Measurements from ENCODE around the gene ETV5. TPM values are rescaled to one million over a fixed set of nuclear protein-coding genes. Genes with fewer than 3 reads are reported as not detected.
A peak's percentile ranks its signal among the peaks of the same experiment; 100 is the strongest.

The ETV5 gene
- total and polyA plus RNA-seq, 10 of the 15 experiments (the other 5 are each of a cell fraction or from before 2014, with no cell fraction given), result 5.0 to 18.4 (median 7.4) TPM

DNA sequence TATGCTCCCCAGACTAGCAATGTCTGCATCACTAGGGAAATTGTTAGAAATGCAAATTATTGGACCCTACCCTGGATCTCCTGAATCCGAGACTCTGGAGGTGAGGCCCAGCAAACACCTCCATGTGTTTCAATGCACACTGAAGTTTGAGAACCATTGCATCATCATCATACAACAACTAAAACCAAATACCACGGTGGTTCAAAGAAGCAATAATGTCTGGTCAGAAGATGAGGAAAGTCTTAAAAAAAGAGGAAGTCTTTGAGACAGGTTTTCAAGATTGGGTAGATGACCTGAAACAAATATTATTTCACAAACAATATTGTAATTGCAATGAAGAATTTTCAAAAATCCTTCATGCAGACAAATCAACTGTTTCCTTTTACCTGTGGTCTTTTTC, 110.8 kb downstream of the ETV5 start:
- H3K36me3 ChIP-seq (ENCODE audit: control insufficient read depth in 2 of 2, insufficient read depth in 2 of 2, low read length in 1 of 2), result no peaks in the 10 kb centered on the region
- H4K20me1 ChIP-seq (ENCODE audit: control insufficient read depth, insufficient read depth), result no peaks in the 10 kb centered on the region
- ChIA-PET POLR2A (no interaction called here), SMC1A (ENCODE audit: uncharacterized antibody, unreplicated experiment) (no interaction called here), CTCF (no interaction called here), RAD21 (ENCODE audit: unreplicated experiment) (interaction anchor here (1.6 kb wide), 1 partner anchor 264 kb away, joined by 3 read pairs; no protein-coding TSS in a partner anchor)
- no peaks in the 10 kb centered on the region; the same call in 1 of the 2 replicates for H3K4me1 ChIP-seq (ENCODE audit: control insufficient read depth, insufficient read depth, low read length)
- DNase-seq (ENCODE audit: low read depth, low spot score) (no peak), ATAC-seq (no peak; the same call in 2 of the 3 replicates), FAIRE-seq (no peak)
- 3% methylated on average over 2 of the region's 2 CpGs for WGBS (ENCODE audit: insufficient coverage, insufficient replicate concordance, low lambda C conversion rate, missing lambda C conversion rate)
- no peak overlapping the region for H2AFZ ChIP-seq (ENCODE audit: control insufficient read depth, low read depth, low read length)
- no peak overlapping the region for H3K9ac ChIP-seq (ENCODE audit: control insufficient read depth, insufficient read depth, low read length)
- H3K4me2 ChIP-seq (ENCODE audit: control insufficient read depth, insufficient read depth), result no peak overlapping the region
- no peak overlapping the region for H3K27ac ChIP-seq (ENCODE audit: control insufficient read depth, insufficient read depth)
- H3K4me3 ChIP-seq, result no peak overlapping the region
- H3K27me3 ChIP-seq (replicated peaks in 1 of 2; ENCODE audit: control insufficient read depth in 2 of 2, insufficient read depth in 2 of 2, low read length in 1 of 2), result no peaks in the 10 kb centered on the region; a peak in 1 of 4 replicates
- no peaks in the 10 kb centered on the region for H3K9me3 ChIP-seq (replicated peaks; ENCODE audit: control insufficient read depth, insufficient read depth, low read length)
- in situ Hi-C loops (cut with MboI), result no loop called here
- peak; percentile 84 for TF ChIP-seq SPI1 (IDR thresholded peaks at IDR 0.05; ENCODE audit: borderline replicate concordance, insufficient read depth, low read depth, low read length)
- peak; percentile 48 for TF ChIP-seq RUNX3 (IDR thresholded peaks at IDR 0.05; ENCODE audit: low read length)
- TF ChIP-seq SUPT20H (IDR thresholded peaks at IDR 0.05; ENCODE audit: borderline replicate concordance, control insufficient read depth, low read depth, low read length), result no peak
- no peak for TF ChIP-seq HCFC1 (IDR thresholded peaks at IDR 0.05; ENCODE audit: low read length)
- no peak for TF ChIP-seq CHD4 (IDR thresholded peaks at IDR 0.05)
- BruUV-seq (replicated peaks), result no TSS peak
- intact Hi-C loops (cut with micrococcal nuclease; ENCODE audit: unreplicated experiment), result no loop called here
- no peaks in the 10 kb centered on the region for H3K79me2 ChIP-seq (ENCODE audit: control insufficient read depth, insufficient read depth, low read length)

DNA sequence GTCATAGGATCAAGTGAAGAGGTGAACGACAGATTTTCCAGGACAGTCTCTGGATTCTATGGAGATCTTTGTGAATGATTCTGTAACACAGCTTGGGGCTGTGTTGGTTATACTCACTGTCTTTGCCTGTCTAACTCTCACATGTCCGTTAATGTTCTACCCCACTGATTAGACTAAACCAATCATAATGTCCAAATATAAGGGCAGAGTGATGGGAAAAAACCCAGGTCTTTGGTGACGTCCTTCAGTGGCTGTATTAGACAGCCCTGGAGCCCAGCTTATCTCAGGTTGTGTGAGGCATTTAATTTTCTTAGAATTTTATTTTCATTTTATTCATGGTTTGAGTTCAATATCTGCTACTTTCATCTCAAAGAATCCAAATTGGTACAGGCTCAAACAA, 111.8 kb downstream of the ETV5 start:
- Histone ChIP-seq H3K4me1 (ENCODE audit: control insufficient read depth, insufficient read depth, low read length) (no peaks in the 10 kb centered on the region), H3K4me2 (ENCODE audit: control insufficient read depth, insufficient read depth) (no peak overlapping the region), H3K79me2 (ENCODE audit: control insufficient read depth, insufficient read depth, low read length) (no peaks in the 10 kb centered on the region), H2AFZ (ENCODE audit: control insufficient read depth, low read depth, low read length) (no peak overlapping the region), H3K27me3 (replicated peaks in 1 of 2; ENCODE audit: control insufficient read depth in 2 of 2, insufficient read depth in 2 of 2, low read length in 1 of 2) (no peaks in the 10 kb centered on the region; a peak in 1 of 4 replicates), H3K4me3 (no peak overlapping the region), H3K9me3 (replicated peaks; ENCODE audit: control insufficient read depth, insufficient read depth, low read length) (no peaks in the 10 kb centered on the region), H4K20me1 (ENCODE audit: control insufficient read depth, insufficient read depth) (no peaks in the 10 kb centered on the region), H3K9ac (ENCODE audit: control insufficient read depth, insufficient read depth, low read length) (no peak overlapping the region), H3K36me3 (ENCODE audit: control insufficient read depth in 2 of 2, insufficient read depth in 2 of 2, low read length in 1 of 2) (no peaks in the 10 kb centered on the region), H3K27ac (ENCODE audit: control insufficient read depth, insufficient read depth) (no peak overlapping the region)
- in situ Hi-C loops (cut with MboI), result no loop called here
- FAIRE-seq (no peak), DNase-seq (ENCODE audit: low read depth, low spot score) (no peak), ATAC-seq (no peak)
- no TSS peak for BruUV-seq (replicated peaks)
- ChIA-PET CTCF (interaction anchor here (1.0 to 2.3 kb wide), 3 partner anchors 10 to 245 kb away, joined by 4 to 7 read pairs (median 6); no protein-coding TSS in a partner anchor), RAD21 (ENCODE audit: unreplicated experiment) (interaction anchor here (1.6 kb wide), 1 partner anchor 265 kb away, joined by 3 read pairs; no protein-coding TSS in a partner anchor), SMC1A (ENCODE audit: uncharacterized antibody, unreplicated experiment) (interaction anchor here (1.4 kb wide), 1 partner anchor 16 kb away, joined by 3 read pairs; no protein-coding TSS in a partner anchor), POLR2A (no interaction called here)
- 14% methylated on average over 3 of the region's 3 CpGs for WGBS (ENCODE audit: insufficient coverage, insufficient replicate concordance, low lambda C conversion rate, missing lambda C conversion rate)
- intact Hi-C loops (cut with micrococcal nuclease; ENCODE audit: unreplicated experiment), result no loop called here
- TF ChIP-seq ZNF622 (IDR thresholded peaks at IDR 0.05) (no peak), SREBF2 (IDR thresholded peaks at IDR 0.05; ENCODE audit: low read length) (no peak), SUPT20H (IDR thresholded peaks at IDR 0.05; ENCODE audit: borderline replicate concordance, control insufficient read depth, low read depth, low read length) (no peak), POU2F2 (IDR thresholded peaks at IDR 0.05; ENCODE audit: borderline replicate concordance, low read depth, low read length) (no peak), ETV6 (conservative IDR thresholded peaks at IDR 0.05 in 1 of 2, IDR thresholded peaks at IDR 0.05 in 1 of 2; ENCODE audit: borderline replicate concordance in 1 of 2, low read depth in 1 of 2) (no peak), STAT3 (IDR thresholded peaks at IDR 0.05; ENCODE audit: low read depth, low read length) (no peak), SIN3A (IDR thresholded peaks at IDR 0.05; ENCODE audit: low read depth, low read length) (no peak)
- TF ChIP-seq, protein P1, sequence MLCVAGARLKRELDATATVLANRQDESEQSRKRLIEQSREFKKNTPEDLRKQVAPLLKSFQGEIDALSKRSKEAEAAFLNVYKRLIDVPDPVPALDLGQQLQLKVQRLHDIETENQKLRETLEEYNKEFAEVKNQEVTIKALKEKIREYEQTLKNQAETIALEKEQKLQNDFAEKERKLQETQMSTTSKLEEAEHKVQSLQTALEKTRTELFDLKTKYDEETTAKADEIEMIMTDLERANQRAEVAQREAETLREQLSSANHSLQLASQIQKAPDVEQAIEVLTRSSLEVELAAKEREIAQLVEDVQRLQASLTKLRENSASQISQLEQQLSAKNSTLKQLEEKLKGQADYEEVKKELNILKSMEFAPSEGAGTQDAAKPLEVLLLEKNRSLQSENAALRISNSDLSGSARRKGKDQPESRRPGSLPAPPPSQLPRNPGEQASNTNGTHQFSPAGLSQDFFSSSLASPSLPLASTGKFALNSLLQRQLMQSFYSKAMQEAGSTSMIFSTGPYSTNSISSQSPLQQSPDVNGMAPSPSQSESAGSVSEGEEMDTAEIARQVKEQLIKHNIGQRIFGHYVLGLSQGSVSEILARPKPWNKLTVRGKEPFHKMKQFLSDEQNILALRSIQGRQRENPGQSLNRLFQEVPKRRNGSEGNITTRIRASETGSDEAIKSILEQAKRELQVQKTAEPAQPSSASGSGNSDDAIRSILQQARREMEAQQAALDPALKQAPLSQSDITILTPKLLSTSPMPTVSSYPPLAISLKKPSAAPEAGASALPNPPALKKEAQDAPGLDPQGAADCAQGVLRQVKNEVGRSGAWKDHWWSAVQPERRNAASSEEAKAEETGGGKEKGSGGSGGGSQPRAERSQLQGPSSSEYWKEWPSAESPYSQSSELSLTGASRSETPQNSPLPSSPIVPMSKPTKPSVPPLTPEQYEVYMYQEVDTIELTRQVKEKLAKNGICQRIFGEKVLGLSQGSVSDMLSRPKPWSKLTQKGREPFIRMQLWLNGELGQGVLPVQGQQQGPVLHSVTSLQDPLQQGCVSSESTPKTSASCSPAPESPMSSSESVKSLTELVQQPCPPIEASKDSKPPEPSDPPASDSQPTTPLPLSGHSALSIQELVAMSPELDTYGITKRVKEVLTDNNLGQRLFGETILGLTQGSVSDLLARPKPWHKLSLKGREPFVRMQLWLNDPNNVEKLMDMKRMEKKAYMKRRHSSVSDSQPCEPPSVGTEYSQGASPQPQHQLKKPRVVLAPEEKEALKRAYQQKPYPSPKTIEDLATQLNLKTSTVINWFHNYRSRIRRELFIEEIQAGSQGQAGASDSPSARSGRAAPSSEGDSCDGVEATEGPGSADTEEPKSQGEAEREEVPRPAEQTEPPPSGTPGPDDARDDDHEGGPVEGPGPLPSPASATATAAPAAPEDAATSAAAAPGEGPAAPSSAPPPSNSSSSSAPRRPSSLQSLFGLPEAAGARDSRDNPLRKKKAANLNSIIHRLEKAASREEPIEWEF (IDR thresholded peaks at IDR 0.05; ENCODE audit: insufficient replicate concordance, low read depth, low read length), result no peak

Measured in GM12878 (cell line).